GM19397 (cell line): ENCODE data around the gene NFATC1.

Experiments
- ATAC-seq: cut with Tn5 transposase; IDR thresholded peaks from one replicate; pipeline ENCODE4 v1.9.1; 2021; ENCODE audit warnings: mild to moderate bottlenecking, moderate library complexity; ENCODE audit not compliant: unreplicated experiment

The NFATC1 gene

GRCh38 chr18:79421275-79421857 is 25.6 kb downstream of the NFATC1 start:
- no peak for ATAC-seq

GRCh38 chr18:79422022-79422782 is 26.5 kb downstream of the NFATC1 start:
- ATAC-seq: peak; percentile 78

GRCh38 chr18:79422783-79423165 is 27.0 kb downstream of the NFATC1 start:
- no peak for ATAC-seq

GRCh38 chr18:79423211-79424007 is 27.7 kb downstream of the NFATC1 start:
- ATAC-seq: no peak

GRCh38 chr18:79424008-79424565 is 28.4 kb downstream of the NFATC1 start:
- no peak for ATAC-seq

- ATAC-seq: no peak
Observed at GRCh38 chr18:79424880-79425568, 29.3 kb downstream of the NFATC1 start.

GRCh38 chr18:79425569-79425886 is 29.8 kb downstream of the NFATC1 start:
- ATAC-seq: no peak

GRCh38 chr18:79426376-79427300 is 30.9 kb downstream of the NFATC1 start:
- ATAC-seq: no peak

GRCh38 chr18:79427368-79428225 is 31.9 kb downstream of the NFATC1 start:
- ATAC-seq: no peak

- ATAC-seq: no peak
Observed at GRCh38 chr18:79428287-79428686, 32.6 kb downstream of the NFATC1 start.

GRCh38 chr18:79429381-79429780 is 33.7 kb downstream of the NFATC1 start:
- no peak for ATAC-seq

GRCh38 chr18:79429785-79430281 is 34.1 kb downstream of the NFATC1 start:
- ATAC-seq: no peak

GRCh38 chr18:79432376-79433120 is 36.8 kb downstream of the NFATC1 start:
- ATAC-seq: no peak

- ATAC-seq: no peak
Observed at GRCh38 chr18:79433431-79433830, 37.7 kb downstream of the NFATC1 start.

- no peak for ATAC-seq
Observed at GRCh38 chr18:79434607-79435401, 39.1 kb downstream of the NFATC1 start.

- ATAC-seq: no peak
Observed at GRCh38 chr18:79436556-79437275, 41.0 kb downstream of the NFATC1 start.
